ENCODE results near the gene ZNRD2. TPM values are rescaled to one million over a fixed set of nuclear protein-coding genes. Genes with fewer than 3 reads are reported as not detected.

The ZNRD2 gene
- total and polyA plus RNA-seq, 2 of the 8 experiments (the other 6 are each of a cell fraction or from before 2014, with no cell fraction given), result 53.4 to 125 TPM

GRCh38 chr11:65598258-65598699 lies 28.0 kb downstream of the ZNRD2 start:
- FAIRE-seq (no peak), DNase-seq (ENCODE audit: low read depth in 1 of 2, low spot score in 2 of 2) (no peak)
- H4K91ac ChIP-seq (replicated peaks; ENCODE audit: insufficient read length, low read length), result no peak overlapping the region
- WGBS, 2 experiments (ENCODE audit: extremely low coverage in 1 of 2, insufficient coverage in 1 of 2, insufficient read length in 1 of 2, insufficient replicate concordance in 2 of 2, low coverage in 1 of 2, low lambda C conversion rate in 2 of 2, missing lambda C conversion rate in 1 of 2), result 97% methylated on average over 10 of the region's 16 CpGs; no CpG with 5 or more reads in 1 of the 2 experiments
- H3K4me3 ChIP-seq (ENCODE audit: extremely low read depth in 1 of 4, insufficient read depth in 2 of 4, low read depth in 3 of 4, low read length in 4 of 4), result no peak overlapping the region
- no peaks in the 10 kb centered on the region for H3K79me1 ChIP-seq (ENCODE audit: low read depth, low read length)
- peaks cover 0 to 4% of the 10 kb centered on the region in 2 experiments for H4K20me1 ChIP-seq (replicated peaks in 1 of 2; ENCODE audit: control insufficient read depth in 1 of 2, insufficient read depth in 2 of 2, low read length in 2 of 2)
- peaks cover 0 to 10% (median 2%) of the 10 kb centered on the region in 4 experiments; a peak in 3 of 8 replicates for H3K36me3 ChIP-seq (ENCODE audit: control insufficient read depth in 2 of 4, insufficient read depth in 4 of 4, low read length in 3 of 4)
- H3K4ac ChIP-seq (replicated peaks; ENCODE audit: insufficient read length, low read depth, low read length), result no peak overlapping the region
- H3K23me2 ChIP-seq (ENCODE audit: low read depth, low read length), result no peaks in the 10 kb centered on the region
- no peaks in the 10 kb centered on the region for H3K9me3 ChIP-seq (ENCODE audit: insufficient read depth in 2 of 2, low read depth in 1 of 2, low read length in 1 of 2)
- ChIA-PET CTCF (ENCODE audit: partially characterized antibody) (interaction anchor here (0.6 to 14.8 kb wide), 5 partner anchors 8 to 831 kb away, joined by 3 to 227 read pairs (median 3); partner anchors contain the start of gene KCNK7), POLR2A (ENCODE audit: partially characterized antibody) (interaction anchor here (0.9 to 2.1 kb wide), 6 partner anchors 9 to 28 kb away, joined by 3 to 7 read pairs (median 4); partner anchors contain the start of gene ZNRD2)
- H2BK120ac ChIP-seq (replicated peaks; ENCODE audit: low read depth, low read length), result no peak overlapping the region
- H3K4me2 ChIP-seq (ENCODE audit: insufficient read depth in 1 of 2, low read depth in 2 of 2, low read length in 2 of 2), result no peak overlapping the region
- no peak overlapping the region for H4K5ac ChIP-seq (ENCODE audit: insufficient read length, low read depth, low read length)
- no peak overlapping the region for H2BK5ac ChIP-seq (ENCODE audit: low read depth, low read length)
- H3K4me1 ChIP-seq (replicated peaks in 1 of 4; ENCODE audit: control insufficient read depth in 3 of 4, insufficient read depth in 4 of 4, low read length in 3 of 4), result peaks cover 0 to 2% (median under 1%) of the 10 kb centered on the region in 4 experiments; a peak in 5 of 7 replicates
- no peak overlapping the region for H3K23ac ChIP-seq (ENCODE audit: insufficient read length)
- H3K18ac ChIP-seq (ENCODE audit: extremely low read depth, low read length), result no peak overlapping the region
- no peak overlapping the region for H3K14ac ChIP-seq (ENCODE audit: insufficient read length)
- H2AFZ ChIP-seq (ENCODE audit: low read length), result no peak overlapping the region
- H3K56ac ChIP-seq (replicated peaks; ENCODE audit: insufficient read length, low read depth, low read length), result no peak overlapping the region
- no peaks in the 10 kb centered on the region for H3K79me2 ChIP-seq (ENCODE audit: control insufficient read depth in 1 of 2, insufficient read depth in 2 of 2, low read length in 2 of 2)
- no peak overlapping the region; the same call in 1 of the 2 replicates for H4K8ac ChIP-seq (ENCODE audit: extremely low read depth, insufficient read depth, low read length)
- H3K9ac ChIP-seq (replicated peaks in 1 of 4; ENCODE audit: extremely low read depth in 1 of 4, low read depth in 3 of 4, low read length in 3 of 4), result no peak overlapping the region
- no peak overlapping the region for H2BK20ac ChIP-seq (ENCODE audit: low read length)
- no peak overlapping the region for H2BK12ac ChIP-seq (ENCODE audit: low read depth, low read length)
- no peak overlapping the region for H2BK15ac ChIP-seq (ENCODE audit: low read length)
- H3K27me3 ChIP-seq (replicated peaks in 1 of 4; ENCODE audit: control insufficient read depth in 3 of 4, extremely low read depth in 1 of 4, insufficient read depth in 3 of 4, low read length in 3 of 4), result peaks cover 2 to 5% (median 4%) of the 10 kb centered on the region in 4 experiments
- no peak overlapping the region for H2AK5ac ChIP-seq (ENCODE audit: low read depth, low read length)
- no peak overlapping the region for H3K27ac ChIP-seq (ENCODE audit: low read depth, low read length)
- TF ChIP-seq ZNF274 (IDR thresholded peaks at IDR 0.05; ENCODE audit: borderline replicate concordance, extremely low read depth, low read length), result no peak
- TF ChIP-seq RAD21 (IDR thresholded peaks at IDR 0.05 in 1 of 2, conservative IDR thresholded peaks at IDR 0.05 in 1 of 2; ENCODE audit: low read depth in 2 of 2, low read length in 2 of 2), result no peak
- no peak for TF ChIP-seq TBP (IDR thresholded peaks at IDR 0.05; ENCODE audit: low read depth, low read length)
- TF ChIP-seq YY1 (IDR thresholded peaks at IDR 0.05; ENCODE audit: low read depth, low read length), result no peak
- no peak for TF ChIP-seq MAFK (IDR thresholded peaks at IDR 0.05; ENCODE audit: low read depth, low read length)
- TF ChIP-seq EZH2 (IDR thresholded peaks at IDR 0.05; ENCODE audit: low read depth, low read length, severe bottlenecking), result no peak
- TF ChIP-seq KDM5A (IDR thresholded peaks at IDR 0.05; ENCODE audit: low read length), result no peak
- no peak for TF ChIP-seq SP1 (IDR thresholded peaks at IDR 0.05; ENCODE audit: low read depth, low read length)
- TF ChIP-seq NANOG (IDR thresholded peaks at IDR 0.05; ENCODE audit: insufficient read depth, low read depth, low read length, poor library complexity, severe bottlenecking), result no peak
- no peak for TF ChIP-seq CHD2 (IDR thresholded peaks at IDR 0.05; ENCODE audit: low read length)
